ENCODE measurements around the gene L2HGDH. TPM values are rescaled to one million over a fixed set of nuclear protein-coding genes. Genes with fewer than 3 reads are reported as not detected.
"Not testable (repeated sequence)": the region's sequence is repeated elsewhere in the genome, so short reads cannot be mapped to it uniquely, and the experiment has no call there.

The L2HGDH gene
- total RNA-seq, 1 donor from 2014 or later: 16.8 TPM

DNA sequence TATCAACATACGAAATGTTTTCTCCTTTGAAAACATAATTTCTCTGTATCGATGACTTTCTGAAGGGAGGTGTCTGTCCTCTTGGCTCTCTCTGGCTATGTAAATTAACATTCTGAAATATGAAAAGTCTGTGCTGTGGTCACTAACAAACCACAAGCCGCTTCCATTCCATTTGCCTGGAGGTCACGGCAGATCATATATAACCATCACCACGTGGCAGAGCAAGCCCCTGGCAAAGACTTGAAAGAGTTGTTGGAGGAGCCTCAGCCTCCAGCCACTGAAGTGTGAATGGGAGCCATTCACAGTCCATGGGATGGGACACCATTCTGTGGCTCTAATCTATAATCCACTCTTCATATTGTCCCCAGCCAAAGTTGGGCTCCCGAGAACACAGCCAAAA, 45.1 kb upstream of the L2HGDH start:
- DNase-seq (ENCODE audit: low read depth, low spot score): no peak
- Mint-ChIP-seq H3K27ac (ENCODE audit: unreplicated experiment) (no peak overlapping the region), H3K36me3 (ENCODE audit: low read depth) (peaks cover 6% of the 10 kb centered on the region), H3K4me1 (peaks cover 8% of the 10 kb centered on the region), H3K4me3 (no peak overlapping the region), H3K27me3 (ENCODE audit: low read depth) (no peaks in the 10 kb centered on the region), H3K9me3 (peaks cover 8% of the 10 kb centered on the region)
- no peak for TF ChIP-seq CTCF (conservative IDR thresholded peaks at IDR 0.05)

GRCh38 chr14:50356283-50356682, 44.3 kb upstream of the L2HGDH start:
- DNase-seq (ENCODE audit: low read depth, low spot score); H3K27ac Mint-ChIP-seq (ENCODE audit: unreplicated experiment); H3K4me3 Mint-ChIP-seq; H3K27me3 Mint-ChIP-seq (ENCODE audit: low read depth); H3K36me3 Mint-ChIP-seq (ENCODE audit: low read depth); H3K9me3 Mint-ChIP-seq: not testable (repeated sequence)
- peaks cover 13% of the 10 kb centered on the region for H3K4me1 Mint-ChIP-seq

DNA sequence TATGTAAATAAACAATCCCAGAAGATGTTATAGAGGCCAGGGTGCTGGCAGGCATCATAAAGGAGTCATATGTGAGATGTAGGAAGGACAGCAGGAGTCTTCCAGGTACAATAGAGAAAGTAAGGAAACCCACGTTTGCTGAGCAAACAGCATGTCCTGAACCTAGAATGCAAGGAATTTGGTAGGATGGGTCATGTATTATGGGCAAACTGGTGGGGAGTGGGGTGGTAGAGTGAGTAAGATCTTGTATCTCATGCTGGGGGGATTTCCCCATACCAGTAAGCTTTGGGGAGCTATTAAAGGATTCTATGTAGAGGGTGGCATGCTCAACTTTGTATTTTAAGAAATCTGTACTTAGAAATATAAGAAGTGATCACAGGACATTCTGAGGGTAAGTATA, 43.7 kb upstream of the L2HGDH start:
- Mint-ChIP-seq H3K4me1 (peaks cover 13% of the 10 kb centered on the region), H3K36me3 (ENCODE audit: low read depth) (peaks cover 6% of the 10 kb centered on the region), H3K9me3 (peaks cover 8% of the 10 kb centered on the region), H3K27me3 (ENCODE audit: low read depth) (no peaks in the 10 kb centered on the region), H3K27ac (ENCODE audit: unreplicated experiment) (no peak overlapping the region), H3K4me3 (no peak overlapping the region)
- no peak for DNase-seq (ENCODE audit: low read depth, low spot score)
- TF ChIP-seq CTCF (conservative IDR thresholded peaks at IDR 0.05): no peak

DNA sequence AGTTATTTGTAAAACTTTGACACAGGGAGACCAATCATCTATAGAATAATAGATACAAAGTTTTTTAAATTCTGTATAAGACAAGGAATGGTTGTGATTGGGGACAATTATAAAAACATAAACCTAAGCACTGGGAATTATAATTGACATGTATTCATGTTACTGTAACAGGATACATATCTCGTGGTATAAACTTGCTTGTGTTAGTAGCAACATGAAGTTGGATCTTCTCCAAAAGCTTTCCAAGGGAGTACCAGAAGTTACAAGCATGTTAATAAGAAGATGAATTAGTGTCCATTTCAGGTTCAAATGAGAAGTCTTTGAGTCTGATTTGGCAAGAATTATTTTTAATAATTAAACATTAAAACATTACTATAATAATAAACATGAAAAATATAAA, 42.5 kb upstream of the L2HGDH start:
- Mint-ChIP-seq H3K4me1 (peaks cover 13% of the 10 kb centered on the region), H3K9me3 (peaks cover 8% of the 10 kb centered on the region), H3K27me3 (ENCODE audit: low read depth) (no peaks in the 10 kb centered on the region), H3K4me3 (no peak overlapping the region), H3K36me3 (ENCODE audit: low read depth) (peaks cover 6% of the 10 kb centered on the region), H3K27ac (ENCODE audit: unreplicated experiment) (no peak overlapping the region)
- no peak for TF ChIP-seq CTCF (conservative IDR thresholded peaks at IDR 0.05)
- DNase-seq (ENCODE audit: low read depth, low spot score): no peak

- H3K36me3 Mint-ChIP-seq (ENCODE audit: low read depth): peaks cover 4% of the 10 kb centered on the region
These were observed 41.1 kb upstream of the L2HGDH start for GRCh38 chr14:50353126-50353525.

GRCh38 chr14:50352584-50352983, 40.6 kb upstream of the L2HGDH start:
- DNase-seq (ENCODE audit: low read depth, low spot score): no peak
- no peaks in the 10 kb centered on the region for H3K27me3 Mint-ChIP-seq (ENCODE audit: low read depth)
- no peak overlapping the region for H3K4me3 Mint-ChIP-seq
- peaks cover 5% of the 10 kb centered on the region for H3K36me3 Mint-ChIP-seq (ENCODE audit: low read depth)
- peaks cover 13% of the 10 kb centered on the region for H3K4me1 Mint-ChIP-seq
- TF ChIP-seq CTCF (conservative IDR thresholded peaks at IDR 0.05): no peak
- H3K9me3 Mint-ChIP-seq: peaks cover 8% of the 10 kb centered on the region
- H3K27ac Mint-ChIP-seq (ENCODE audit: unreplicated experiment): no peak overlapping the region

More at GRCh38 chr14:50353126-50353525, 41.1 kb upstream of the L2HGDH start:
- Mint-ChIP-seq H3K27me3 (ENCODE audit: low read depth) (no peaks in the 10 kb centered on the region), H3K4me1 (peaks cover 11% of the 10 kb centered on the region), H3K4me3 (no peak overlapping the region), H3K27ac (ENCODE audit: unreplicated experiment) (no peak overlapping the region), H3K9me3 (peaks cover 8% of the 10 kb centered on the region)
- no peak for TF ChIP-seq CTCF (conservative IDR thresholded peaks at IDR 0.05)
- no peak for DNase-seq (ENCODE audit: low read depth, low spot score)
